Thymus (tissue), 14 donors: ENCODE measurements around the gene TMEM106C. TPM values are rescaled to one million over a fixed set of nuclear protein-coding genes. Genes with fewer than 3 reads are reported as not detected.

Experiments
- DNase-seq, 9 donors: peaks; one replicate each; pipeline ENCODE4 v3.0.0-alpha.2; 2013; ENCODE audit warnings: low spot score in 9 of 9, low read depth in 6 of 9, missing footprints in 1 of 9
- H3K27ac ChIP-seq, 2 donors: one replicate each; pipeline ENCODE4 v1.5.1; 2013; ENCODE audit warnings: control low read depth in 1 of 2, low read depth in 1 of 2, low read length in 1 of 2, mild to moderate bottlenecking in 1 of 2, moderate library complexity in 1 of 2
- H3K27me3 ChIP-seq, 2 donors: one replicate each; pipeline ENCODE4 v1.5.1; 2013; ENCODE audit warnings: low read length in 1 of 2; ENCODE audit not compliant: control insufficient read depth in 2 of 2, insufficient read depth in 1 of 2
- H3K36me3 ChIP-seq, 2 donors: one replicate each; pipeline ENCODE4 v1.5.1; 2013; ENCODE audit warnings: low read length in 1 of 2, mild to moderate bottlenecking in 1 of 2, moderate library complexity in 1 of 2; ENCODE audit not compliant: control insufficient read depth in 2 of 2, insufficient read depth in 2 of 2
- H3K4me1 ChIP-seq, 2 donors: one replicate each; pipeline ENCODE4 v1.5.1; 2013; ENCODE audit warnings: low read length in 2 of 2; ENCODE audit not compliant: control insufficient read depth in 2 of 2, insufficient read depth in 2 of 2
- H3K4me3 ChIP-seq, 2 donors: one replicate each; pipeline ENCODE4 v1.5.1; 2013; ENCODE audit warnings: low read length in 2 of 2, control low read depth in 1 of 2, mild to moderate bottlenecking in 1 of 2
- H3K9me3 ChIP-seq, 2 donors: one replicate each; pipeline ENCODE4 v1.5.1; 2013; ENCODE audit warnings: low read length in 1 of 2, mild to moderate bottlenecking in 1 of 2; ENCODE audit not compliant: control insufficient read depth in 2 of 2, insufficient read depth in 1 of 2
- WGBS: extraction: QIAGEN DNeasy Blood & Tissue Kit; methylation state at CpG from one replicate; pipeline ENCODE4 v1.1.7; 2013; 5-methylcytosine and 5-hydroxymethylcytosine counted together
- long read RNA-seq, 10 donors: transcript quantifications; one replicate each; lab custom pipeline, GENCODE V29; 2026
- polyA plus RNA-seq: library from polyadenylated mRNA; stranded (reverse); fragments of 200-250 nt; gene quantifications from one replicate; pipeline ENCODE4 v1.2.3, GENCODE V29; 2013
- total RNA-seq: library from RNA; stranded (reverse); fragments of 120-200 nt; gene quantifications from one replicate; pipeline ENCODE4 v1.2.4, GENCODE V29; 2013
- donor health status: healthy.

The TMEM106C gene
- total RNA-seq, result 82.1 TPM
- 25.5 TPM for polyA plus RNA-seq
- long read RNA-seq, donor 1, result 0 reads
- long read RNA-seq, donor 2, result 0 reads
- long read RNA-seq, donor 3, transcript TMEM106C-220 (8 exons, 810 nt), result major isoform, 27 of 57 reads
- long read RNA-seq, donor 3, transcript TMEM106C-201 (8 exons, 1,394 nt), result minor isoform, 12 of 57 reads
- long read RNA-seq, donor 3, partial matches to known transcripts, result 7 of 57 reads
- long read RNA-seq, donor 3, other reads (novel, unspliced or antisense), result 0 of 57 reads
- long read RNA-seq, donor 4, transcript TMEM106C-220 (8 exons, 810 nt), result major isoform, 9 of 19 reads
- long read RNA-seq, donor 4, partial matches to known transcripts, result 0 of 19 reads
- long read RNA-seq, donor 4, other reads (novel, unspliced or antisense), result 0 of 19 reads
- long read RNA-seq, donor 5, transcript TMEM106C-201 (8 exons, 1,394 nt), result minor isoform, 6 of 55 reads
- long read RNA-seq, donor 5, transcript TMEM106C-220 (8 exons, 810 nt), result major isoform, 30 of 55 reads
- long read RNA-seq, donor 5, partial matches to known transcripts, result 8 of 55 reads
- long read RNA-seq, donor 5, other reads (novel, unspliced or antisense), result 0 of 55 reads
- long read RNA-seq, donor 6, transcript TMEM106C-201 (8 exons, 1,394 nt), result minor isoform, 8 of 24 reads
- long read RNA-seq, donor 6, transcript TMEM106C-220 (8 exons, 810 nt), result major isoform, 12 of 24 reads
- long read RNA-seq, donor 6, partial matches to known transcripts, result 0 of 24 reads
- long read RNA-seq, donor 6, other reads (novel, unspliced or antisense), result 0 of 24 reads
- long read RNA-seq, donor 7, transcript TMEM106C-220 (8 exons, 810 nt), result major isoform, 11 of 28 reads
- long read RNA-seq, donor 7, transcript TMEM106C-201 (8 exons, 1,394 nt), result minor isoform, 10 of 28 reads
- long read RNA-seq, donor 7, partial matches to known transcripts, result 0 of 28 reads
- long read RNA-seq, donor 7, other reads (novel, unspliced or antisense), result 0 of 28 reads
- long read RNA-seq, donor 8, transcript TMEM106C-201 (8 exons, 1,394 nt), result major isoform, 6 of 12 reads
- long read RNA-seq, donor 8, partial matches to known transcripts, result 0 of 12 reads
- long read RNA-seq, donor 8, other reads (novel, unspliced or antisense), result 0 of 12 reads
- long read RNA-seq, donor 9, transcript TMEM106C-201 (8 exons, 1,394 nt), result minor isoform, 5 of 22 reads
- long read RNA-seq, donor 9, transcript TMEM106C-220 (8 exons, 810 nt), result major isoform, 12 of 22 reads
- long read RNA-seq, donor 9, partial matches to known transcripts, result 0 of 22 reads
- long read RNA-seq, donor 9, other reads (novel, unspliced or antisense), result 0 of 22 reads
- long read RNA-seq, donor 10, transcript TMEM106C-220 (8 exons, 810 nt), result major isoform, 9 of 23 reads
- long read RNA-seq, donor 10, transcript TMEM106C-201 (8 exons, 1,394 nt), result minor isoform, 8 of 23 reads
- long read RNA-seq, donor 10, partial matches to known transcripts, result 0 of 23 reads
- long read RNA-seq, donor 10, other reads (novel, unspliced or antisense), result 0 of 23 reads

DNA sequence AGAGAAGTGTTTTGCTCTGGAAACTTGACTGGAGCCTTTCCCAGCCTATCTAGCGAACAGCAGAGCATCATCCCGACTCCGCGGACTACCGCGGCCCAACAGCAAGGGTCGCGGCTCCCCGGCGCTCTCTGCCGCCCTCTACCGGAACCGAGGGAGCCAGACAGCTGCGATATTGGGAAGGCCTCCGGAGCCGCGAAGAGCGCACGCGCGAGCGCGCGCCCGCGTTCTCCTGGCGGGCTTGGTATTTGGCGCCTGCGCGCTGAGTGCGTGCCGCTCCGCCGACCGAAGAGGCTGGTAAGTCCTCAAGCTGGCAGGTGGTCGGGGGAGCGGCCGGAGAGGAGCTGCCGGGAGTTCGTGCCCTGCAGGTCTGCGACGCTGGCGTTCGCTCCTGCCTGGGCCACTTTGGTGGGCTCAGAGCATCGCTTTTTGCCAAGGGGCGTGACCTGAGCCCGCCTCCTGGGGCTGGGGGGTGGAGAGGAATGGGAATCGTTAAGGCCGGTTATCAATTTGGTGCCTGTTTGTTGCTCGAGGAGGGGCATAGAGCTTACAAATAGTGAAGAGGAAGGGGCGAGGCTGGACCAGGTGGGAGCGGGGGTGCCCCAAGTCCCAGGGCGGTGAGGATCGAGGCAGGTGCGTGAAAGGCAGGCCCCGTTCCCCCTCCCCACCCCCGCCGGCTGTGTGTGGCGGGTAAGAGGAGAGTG, at the start of gene TMEM106C:
TMEM106C (plus strand) TSS at position 257 of the 701 bp plus-strand sequence. CDS start 641 bp downstream, outside the sequence.
- Histone ChIP-seq H3K9me3 (no peaks in the 10 kb centered on the region), H3K4me1 (peaks cover 6 to 8% of the 10 kb centered on the region in 2 donors), H3K27ac (no peak within 1 kb of the TSS), H3K27me3 (peaks cover 0 to 20% of the 10 kb centered on the region in 2 donors), H3K4me3 (peak within 1 kb of the TSS; percentile 84 to 85), H3K36me3 (peaks cover 18 to 29% of the 10 kb centered on the region in 2 donors)
- under 1% methylated on average over 59 of the region's 59 CpGs for WGBS
- DNase-seq, result peak; percentile 85 to 98 (median 93)

DNA sequence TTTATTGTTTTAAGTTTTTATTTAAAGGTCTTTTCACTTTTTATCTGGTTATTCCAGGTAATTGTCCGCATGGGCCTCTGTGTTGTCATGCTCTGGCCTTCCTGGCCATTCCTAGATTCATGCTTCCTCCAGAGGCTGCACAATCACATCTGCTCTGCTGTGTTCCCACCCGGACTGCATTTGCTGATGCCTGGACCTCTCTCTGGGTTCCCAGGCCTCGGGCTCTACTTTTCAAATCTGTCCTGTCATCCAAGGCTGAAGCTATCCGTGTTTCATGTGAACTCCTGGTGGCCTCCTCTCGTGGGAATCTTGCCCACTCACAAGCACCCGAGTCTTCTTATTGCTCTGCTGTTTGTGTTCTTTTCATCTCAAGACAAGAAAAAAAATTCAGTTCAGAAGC, 42.5 kb upstream of the TMEM106C start:
- no peak overlapping the region for H3K27ac ChIP-seq
- no peak for DNase-seq
- H3K36me3 ChIP-seq, result no peaks in the 10 kb centered on the region
- H3K4me1 ChIP-seq, result no peaks in the 10 kb centered on the region
- H3K27me3 ChIP-seq, result peaks cover 0 to 17% of the 10 kb centered on the region in 2 donors
- H3K9me3 ChIP-seq, result no peaks in the 10 kb centered on the region
- no peak overlapping the region for H3K4me3 ChIP-seq
- 84% methylated on average over 6 of the region's 6 CpGs for WGBS

DNA sequence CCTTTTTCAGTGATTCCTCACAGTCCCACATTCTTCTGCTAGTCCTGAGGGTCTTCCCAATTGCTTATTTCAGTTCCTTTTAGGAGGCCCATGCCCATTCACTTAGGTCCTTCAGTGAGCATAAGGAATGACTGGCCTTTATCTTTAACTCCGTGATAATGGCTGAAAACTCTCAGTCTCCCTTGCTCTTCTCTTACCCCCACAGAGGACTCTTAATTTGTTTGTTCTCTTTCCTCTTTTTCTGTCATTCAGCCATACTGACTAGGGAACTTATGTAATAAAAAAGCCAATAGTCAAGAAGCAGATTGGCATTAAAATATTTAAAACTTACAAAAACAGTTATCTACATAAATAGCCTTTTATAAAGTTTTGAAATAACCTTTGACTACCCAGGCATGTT, 41.5 kb upstream of the TMEM106C start:
- no peak for DNase-seq
- H3K27ac ChIP-seq, result no peak overlapping the region
- no peaks in the 10 kb centered on the region for H3K9me3 ChIP-seq
- WGBS, result 90% methylated on average over 1 of the region's 1 CpG
- no peaks in the 10 kb centered on the region for H3K4me1 ChIP-seq
- peaks cover 0 to 24% of the 10 kb centered on the region in 2 donors for H3K27me3 ChIP-seq
- no peak overlapping the region for H3K4me3 ChIP-seq
- no peaks in the 10 kb centered on the region for H3K36me3 ChIP-seq

DNA sequence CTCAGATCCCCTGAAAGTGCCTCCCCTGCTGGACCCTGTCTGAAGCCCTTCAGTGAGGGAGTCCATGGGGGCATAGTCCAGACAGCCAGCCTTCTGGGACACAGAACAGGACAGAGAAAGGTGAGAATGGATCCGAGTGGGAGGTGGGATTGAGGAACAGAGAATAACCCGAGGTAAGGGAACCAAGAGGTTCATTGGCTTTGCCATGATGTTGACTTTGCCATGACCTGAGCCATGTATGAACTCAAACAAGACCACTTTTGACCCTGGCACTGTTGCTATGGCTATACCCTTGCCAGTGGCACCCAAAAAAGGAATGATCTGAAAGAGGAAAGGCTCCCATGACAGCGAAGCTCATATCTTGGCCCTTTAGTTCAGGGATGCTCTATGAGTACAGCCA, 36.0 kb upstream of the TMEM106C start:
- Histone ChIP-seq H3K9me3 (no peaks in the 10 kb centered on the region), H3K27ac (no peak overlapping the region), H3K36me3 (no peaks in the 10 kb centered on the region), H3K27me3 (peaks cover 0 to 26% of the 10 kb centered on the region in 2 donors), H3K4me3 (no peak overlapping the region), H3K4me1 (no peaks in the 10 kb centered on the region)
- no peak for DNase-seq
- 96% methylated on average over 3 of the region's 3 CpGs for WGBS

GRCh38 chr12:47930634-47931033, 32.8 kb upstream of the TMEM106C start:
- Histone ChIP-seq H3K4me3 (no peak overlapping the region), H3K36me3 (no peaks in the 10 kb centered on the region), H3K4me1 (no peaks in the 10 kb centered on the region), H3K9me3 (no peaks in the 10 kb centered on the region), H3K27ac (no peak overlapping the region), H3K27me3 (peaks cover 0 to 23% of the 10 kb centered on the region in 2 donors)
- 98% methylated on average over 5 of the region's 5 CpGs for WGBS
- DNase-seq, result no peak

GRCh38 chr12:47931187-47931586, 32.2 kb upstream of the TMEM106C start:
- 96% methylated on average over 1 of the region's 1 CpG for WGBS

DNA sequence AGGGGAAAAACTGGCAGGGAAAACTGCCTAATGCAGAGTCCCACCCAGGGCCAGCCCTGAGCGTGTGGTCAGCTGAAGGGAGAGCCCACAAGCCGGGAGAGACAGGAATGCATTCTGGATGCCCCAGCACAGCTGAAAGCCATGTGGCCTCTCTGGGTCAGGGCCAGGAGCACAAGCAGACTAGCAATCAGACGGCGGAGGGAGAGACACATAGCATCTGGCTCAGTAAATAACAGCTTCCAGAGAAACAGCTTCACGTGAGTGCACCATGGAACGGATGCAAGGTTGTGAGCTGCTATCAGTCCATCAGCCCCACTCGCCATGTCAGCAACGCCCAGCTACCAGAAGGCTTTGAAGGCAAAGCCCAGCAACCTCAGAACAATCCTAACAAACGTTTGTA, 28.2 kb upstream of the TMEM106C start:
- WGBS, result 89% methylated on average over 9 of the region's 9 CpGs
- no peaks in the 10 kb centered on the region for H3K36me3 ChIP-seq
- DNase-seq, result no peak
- peaks cover 0 to 3% of the 10 kb centered on the region in 2 donors for H3K27me3 ChIP-seq
- peaks cover 0 to 6% of the 10 kb centered on the region in 2 donors for H3K4me1 ChIP-seq
- H3K9me3 ChIP-seq, result no peaks in the 10 kb centered on the region
- no peak overlapping the region for H3K4me3 ChIP-seq
- no peak overlapping the region for H3K27ac ChIP-seq

More at GRCh38 chr12:47931187-47931586, 32.2 kb upstream of the TMEM106C start:
- Histone ChIP-seq H3K27me3 (peaks cover 0 to 19% of the 10 kb centered on the region in 2 donors), H3K4me1 (no peaks in the 10 kb centered on the region), H3K27ac (no peak overlapping the region), H3K36me3 (no peaks in the 10 kb centered on the region), H3K4me3 (no peak overlapping the region), H3K9me3 (no peaks in the 10 kb centered on the region)
- DNase-seq, result no peak

GRCh38 chr12:47938093-47938492, 25.3 kb upstream of the TMEM106C start:
- 85% methylated on average over 1 of the region's 1 CpG for WGBS
- DNase-seq, result peak in 1 of 9 donors; percentile 4
- Histone ChIP-seq H3K4me1 (peaks cover 0 to 6% of the 10 kb centered on the region in 2 donors), H3K27ac (no peak overlapping the region), H3K27me3 (peaks cover 0 to 23% of the 10 kb centered on the region in 2 donors), H3K9me3 (peaks cover 0 to 8% of the 10 kb centered on the region in 2 donors), H3K4me3 (no peak overlapping the region), H3K36me3 (no peaks in the 10 kb centered on the region)
